ENCODE data around the gene ADGRL3. TPM values are rescaled to one million over a fixed set of nuclear protein-coding genes. Genes with fewer than 3 reads are reported as not detected.

Gene ADGRL3
- total RNA-seq, 3 donors from 2014 or later (not counting 1 experiment from before 2014, with no cell fraction given), result not detected

DNA sequence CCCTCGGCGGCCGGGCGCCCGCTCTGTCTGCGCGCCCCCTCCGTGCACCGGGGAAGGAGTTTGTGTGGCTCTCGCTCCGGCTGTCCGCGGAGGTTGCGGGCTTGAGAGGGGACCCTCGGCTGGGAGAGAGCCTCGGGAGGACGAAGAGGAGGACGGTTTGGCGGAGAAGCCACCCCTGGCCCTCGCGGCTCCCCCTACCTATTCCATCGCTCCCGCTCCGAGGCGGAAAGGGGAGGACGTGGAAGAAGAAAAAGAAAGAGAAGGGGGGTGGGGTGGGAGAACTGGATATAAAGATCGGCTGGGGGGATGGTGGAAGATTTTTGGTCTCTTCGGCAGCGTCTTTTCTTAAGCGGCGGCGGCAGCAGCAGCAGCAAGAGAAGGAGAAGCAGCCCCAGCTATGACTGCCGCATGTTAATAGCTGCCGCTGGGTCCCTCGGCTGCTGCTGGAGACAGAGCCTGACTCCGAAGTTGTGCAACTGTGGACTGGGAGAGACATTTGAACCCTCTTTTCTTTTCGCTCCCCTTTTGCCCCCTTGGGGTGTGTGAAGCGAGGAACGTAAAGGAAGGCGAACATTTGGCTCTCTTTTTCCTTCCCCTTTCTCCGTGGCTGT, 895 bp downstream of the ADGRL3 start:
- intact Hi-C loops (cut with micrococcal nuclease), result no loop called here
- TF ChIP-seq, protein P1, sequence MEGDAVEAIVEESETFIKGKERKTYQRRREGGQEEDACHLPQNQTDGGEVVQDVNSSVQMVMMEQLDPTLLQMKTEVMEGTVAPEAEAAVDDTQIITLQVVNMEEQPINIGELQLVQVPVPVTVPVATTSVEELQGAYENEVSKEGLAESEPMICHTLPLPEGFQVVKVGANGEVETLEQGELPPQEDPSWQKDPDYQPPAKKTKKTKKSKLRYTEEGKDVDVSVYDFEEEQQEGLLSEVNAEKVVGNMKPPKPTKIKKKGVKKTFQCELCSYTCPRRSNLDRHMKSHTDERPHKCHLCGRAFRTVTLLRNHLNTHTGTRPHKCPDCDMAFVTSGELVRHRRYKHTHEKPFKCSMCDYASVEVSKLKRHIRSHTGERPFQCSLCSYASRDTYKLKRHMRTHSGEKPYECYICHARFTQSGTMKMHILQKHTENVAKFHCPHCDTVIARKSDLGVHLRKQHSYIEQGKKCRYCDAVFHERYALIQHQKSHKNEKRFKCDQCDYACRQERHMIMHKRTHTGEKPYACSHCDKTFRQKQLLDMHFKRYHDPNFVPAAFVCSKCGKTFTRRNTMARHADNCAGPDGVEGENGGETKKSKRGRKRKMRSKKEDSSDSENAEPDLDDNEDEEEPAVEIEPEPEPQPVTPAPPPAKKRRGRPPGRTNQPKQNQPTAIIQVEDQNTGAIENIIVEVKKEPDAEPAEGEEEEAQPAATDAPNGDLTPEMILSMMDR (IDR thresholded peaks at IDR 0.05), result no peak
- H3K9me3 ChIP-seq (ENCODE audit: control insufficient read depth, insufficient read depth, low read length), result peaks cover 3% of the 10 kb centered on the region
- no peak overlapping the region for H3K27ac ChIP-seq (ENCODE audit: low read length)
- Mint-ChIP-seq H3K27me3 (ENCODE audit: low read depth in 2 of 2) (peaks cover 30 to 35% of the 10 kb centered on the region in 2 donors), H3K27ac (no peak overlapping the region), H3K4me1 (no peaks in the 10 kb centered on the region), H3K4me3 (no peak overlapping the region), H3K9me3 (peaks cover 2% of the 10 kb centered on the region in 2 donors), H3K36me3 (peaks cover 26% of the 10 kb centered on the region)
- peaks cover 6% of the 10 kb centered on the region for H3K4me1 ChIP-seq (ENCODE audit: control insufficient read depth, insufficient read depth, low read length)
- H3K4me3 ChIP-seq (ENCODE audit: low read length), result no peak overlapping the region
- no peak for DNase-seq
- no peaks in the 10 kb centered on the region for H3K36me3 ChIP-seq (ENCODE audit: control insufficient read depth, insufficient read depth, low read length)
- 2% methylated on average over 34 of the region's 41 CpGs for WGBS (ENCODE audit: insufficient coverage)
- H3K27me3 ChIP-seq (ENCODE audit: control insufficient read depth, insufficient read depth, low read length), result peaks cover 8% of the 10 kb centered on the region
- no peak for ATAC-seq

DNA sequence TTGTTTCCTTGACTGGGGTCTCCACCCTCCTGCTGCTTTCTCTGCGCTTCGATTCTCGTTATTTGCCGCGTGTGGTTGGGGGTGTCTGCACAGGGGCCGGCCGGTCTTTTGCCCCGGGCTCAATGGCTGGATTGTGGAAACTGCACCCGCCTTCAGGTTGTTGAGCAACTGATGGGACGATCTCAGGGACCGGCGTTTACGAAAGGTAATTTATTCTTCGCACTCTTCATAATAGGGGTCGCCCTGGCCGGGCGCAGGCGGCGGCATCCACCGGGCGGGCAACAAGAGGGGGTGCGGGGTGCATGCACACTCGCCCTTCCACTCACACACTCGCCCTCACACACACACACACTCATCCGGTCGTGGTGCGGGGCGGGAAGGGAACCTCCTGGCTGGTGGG, 1.4 kb downstream of the ADGRL3 start:
- no peak overlapping the region for H3K4me3 Mint-ChIP-seq

DNA sequence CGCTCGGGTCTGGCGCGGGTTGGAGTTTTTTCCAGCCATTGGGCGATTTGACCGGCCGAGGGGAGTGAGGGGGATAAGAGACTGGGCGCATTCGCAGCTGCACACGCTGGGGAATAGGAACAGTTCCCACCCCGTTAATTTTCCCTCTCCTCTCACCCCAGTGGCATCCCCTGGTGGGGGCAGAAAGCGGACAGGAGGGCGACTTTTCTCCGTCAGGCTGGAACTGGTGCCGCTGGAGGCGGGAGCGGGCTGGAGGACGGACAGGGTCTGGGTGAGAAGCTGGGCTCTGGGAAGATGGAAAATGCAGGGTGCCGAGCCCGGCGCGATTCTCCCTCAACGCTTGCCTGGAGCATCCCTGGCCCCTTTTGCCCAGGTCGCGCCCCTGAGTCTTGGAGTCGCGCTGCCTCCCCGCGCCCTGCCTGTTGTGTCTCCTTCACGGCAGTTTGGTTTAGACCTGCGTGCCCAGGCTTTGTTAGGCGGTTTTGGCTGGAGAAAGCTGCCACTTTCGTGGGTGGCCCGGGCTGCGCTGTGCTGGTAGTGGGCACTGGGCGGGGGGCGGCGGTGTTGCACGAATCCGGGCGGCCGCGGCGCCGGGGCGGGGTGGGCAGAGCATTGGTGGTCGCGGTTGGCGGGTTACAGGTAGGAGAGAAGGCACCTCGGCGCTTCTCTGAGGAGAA, 2.0 kb downstream of the ADGRL3 start:
- intact Hi-C loops (cut with micrococcal nuclease), result no loop called here
- Mint-ChIP-seq H3K4me1 (no peaks in the 10 kb centered on the region), H3K27ac (no peak overlapping the region), H3K9me3 (peaks cover 2% of the 10 kb centered on the region in 2 donors), H3K27me3 (ENCODE audit: low read depth in 2 of 2) (peaks cover 30 to 35% of the 10 kb centered on the region in 2 donors), H3K4me3 (no peak overlapping the region), H3K36me3 (peaks cover 26% of the 10 kb centered on the region)
- H3K27ac ChIP-seq (ENCODE audit: low read length), result no peak overlapping the region
- peaks cover 6% of the 10 kb centered on the region for H3K4me1 ChIP-seq (ENCODE audit: control insufficient read depth, insufficient read depth, low read length)
- H3K9me3 ChIP-seq (ENCODE audit: control insufficient read depth, insufficient read depth, low read length), result peaks cover 3% of the 10 kb centered on the region
- no peaks in the 10 kb centered on the region for H3K36me3 ChIP-seq (ENCODE audit: control insufficient read depth, insufficient read depth, low read length)
- DNase-seq, result no peak
- H3K27me3 ChIP-seq (ENCODE audit: control insufficient read depth, insufficient read depth, low read length), result peaks cover 8% of the 10 kb centered on the region
- WGBS (ENCODE audit: insufficient coverage), result 2% methylated on average over 51 of the region's 51 CpGs
- H3K4me3 ChIP-seq (ENCODE audit: low read length), result no peak overlapping the region
- TF ChIP-seq, protein P1 (IDR thresholded peaks at IDR 0.05), result no peak
- ATAC-seq, result no peak

More for the DNA sequence above, 1.4 kb downstream of the ADGRL3 start:
- Mint-ChIP-seq H3K36me3 (peaks cover 26% of the 10 kb centered on the region), H3K4me1 (no peaks in the 10 kb centered on the region), H3K27me3 (ENCODE audit: low read depth in 2 of 2) (peaks cover 30 to 35% of the 10 kb centered on the region in 2 donors), H3K9me3 (peaks cover 2% of the 10 kb centered on the region in 2 donors), H3K27ac (no peak overlapping the region)
- DNase-seq (no peak), ATAC-seq (no peak)
- H3K4me3 ChIP-seq (ENCODE audit: low read length), result no peak overlapping the region
- TF ChIP-seq, protein P1 (IDR thresholded peaks at IDR 0.05), result no peak
- H3K36me3 ChIP-seq (ENCODE audit: control insufficient read depth, insufficient read depth, low read length), result no peaks in the 10 kb centered on the region
- intact Hi-C loops (cut with micrococcal nuclease), result no loop called here
- no peak overlapping the region for H3K27ac ChIP-seq (ENCODE audit: low read length)
- peaks cover 3% of the 10 kb centered on the region for H3K9me3 ChIP-seq (ENCODE audit: control insufficient read depth, insufficient read depth, low read length)
- 3% methylated on average over 24 of the region's 28 CpGs for WGBS (ENCODE audit: insufficient coverage)
- peaks cover 6% of the 10 kb centered on the region for H3K4me1 ChIP-seq (ENCODE audit: control insufficient read depth, insufficient read depth, low read length)
- H3K27me3 ChIP-seq (ENCODE audit: control insufficient read depth, insufficient read depth, low read length), result peaks cover 8% of the 10 kb centered on the region
